Measurements from ENCODE around the gene GIGYF2. TPM values are rescaled to one million over a fixed set of nuclear protein-coding genes. Genes with fewer than 3 reads are reported as not detected.

GIGYF2 gene
- polyA plus RNA-seq, 3 donors: 14.6 to 23.6 (median 17.0) TPM

DNA sequence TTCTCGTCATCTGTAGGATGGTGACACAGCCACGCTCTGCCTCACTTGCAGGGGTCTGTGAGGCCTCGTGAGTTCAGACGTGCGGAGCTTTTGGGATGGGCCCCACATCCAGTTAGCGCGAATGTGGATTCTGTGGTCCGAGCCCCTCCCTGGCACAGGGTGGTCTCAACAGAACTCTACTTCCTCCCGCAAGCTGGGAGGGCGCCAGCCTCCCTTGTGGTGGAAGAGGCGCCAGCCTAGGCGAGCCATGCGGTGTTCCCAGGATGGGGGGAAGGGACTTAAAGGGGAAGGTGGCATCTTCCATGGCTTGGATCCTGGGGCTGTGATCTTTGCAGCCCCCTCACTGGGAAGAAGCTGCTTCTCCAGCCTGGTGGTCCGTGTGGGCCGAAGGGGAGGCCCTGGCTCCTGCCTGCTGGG lies 174.3 kb downstream of the GIGYF2 start:
- WGBS, 3 donors: 62 to 89% (median 66%) methylated on average over 14 to 15 of the region's 15 CpGs
- H3K27ac ChIP-seq (ENCODE audit: low read depth, low read length): no peak overlapping the region

DNA sequence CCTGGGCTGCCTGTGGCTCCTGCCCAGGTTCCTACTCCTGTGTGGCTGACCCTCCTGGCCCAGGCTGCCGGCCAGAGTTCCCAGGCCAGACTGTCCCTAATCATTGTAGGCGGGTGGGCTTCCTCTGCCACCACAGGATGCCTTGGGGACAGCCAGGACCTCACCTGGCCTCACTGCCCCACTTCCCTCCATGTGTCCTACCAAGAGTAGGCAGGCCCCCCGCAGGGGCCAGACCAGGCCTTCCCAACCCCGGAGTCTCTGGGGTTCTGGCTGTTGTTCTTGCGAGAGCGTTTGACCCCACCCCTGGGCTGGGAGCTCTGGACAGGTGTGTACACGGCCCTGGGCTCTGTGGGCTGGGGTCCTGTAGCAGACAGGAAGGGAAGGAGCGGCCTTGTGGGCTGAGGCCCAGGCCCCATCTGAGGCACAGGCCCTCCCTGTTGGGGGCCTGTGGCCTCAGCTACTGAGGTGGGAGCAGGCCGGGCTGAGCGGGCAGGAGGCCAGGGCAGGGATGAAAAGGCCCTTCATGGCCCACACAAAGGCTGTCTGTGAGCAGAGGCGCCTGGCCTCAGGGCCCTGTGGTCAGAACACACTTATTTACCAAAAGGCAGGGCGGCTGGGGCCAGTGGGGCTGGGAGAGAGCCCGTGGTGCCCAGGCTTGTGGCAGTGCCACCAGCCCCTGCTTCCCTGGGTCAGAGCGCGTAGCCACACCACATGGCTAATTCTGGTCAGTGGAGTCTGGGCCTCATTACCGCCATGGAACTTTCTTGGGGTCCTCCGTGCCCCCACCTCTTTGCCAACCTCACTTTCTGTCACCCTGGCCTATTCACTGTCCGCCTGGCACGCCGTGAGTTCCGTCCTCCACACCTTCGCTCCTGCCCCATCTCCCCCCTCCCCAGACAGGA lies 175.0 kb downstream of the GIGYF2 start:
- 85 to 91% (median 85%) methylated on average over 22 of the region's 22 CpGs for WGBS, 3 donors
- no peak overlapping the region for H3K27ac ChIP-seq (ENCODE audit: low read depth, low read length)

- WGBS, 3 donors: 89 to 93% (median 91%) methylated on average over 9 of the region's 9 CpGs
- H3K27ac ChIP-seq (ENCODE audit: low read depth, low read length): no peak overlapping the region
Observed at GRCh38 chr2:232872826-232873225, 175.7 kb downstream of the GIGYF2 start.

DNA sequence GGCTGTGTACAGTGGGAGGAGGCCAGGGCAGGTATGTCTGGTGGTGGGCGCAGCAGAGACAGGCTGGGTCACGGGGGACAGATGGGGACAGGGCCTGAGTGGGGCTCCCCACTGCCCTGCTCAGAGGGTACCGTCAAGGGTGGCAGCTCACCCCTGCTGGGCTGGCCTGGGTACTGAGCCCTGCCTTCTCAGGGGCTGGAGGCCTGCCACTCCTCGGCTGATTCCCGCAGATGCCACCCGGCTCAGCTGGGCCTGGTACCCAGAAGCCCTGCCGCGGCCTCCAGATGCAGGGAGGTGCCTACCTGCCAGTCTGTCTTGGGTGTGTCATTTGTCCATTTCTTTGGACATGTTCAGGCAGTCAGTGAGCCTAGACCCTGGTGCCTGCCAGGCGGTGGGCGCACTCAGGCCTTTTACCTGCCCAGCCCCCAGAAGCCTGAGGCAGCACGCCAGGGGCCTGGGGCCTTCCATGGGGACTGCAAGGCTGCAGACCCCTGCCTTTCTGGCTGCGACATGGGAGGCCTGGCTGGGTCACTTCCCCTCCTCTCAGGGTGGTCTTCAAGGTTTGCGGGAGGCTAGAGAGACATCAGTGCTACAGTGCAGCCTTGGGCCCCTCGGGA lies 176.3 kb downstream of the GIGYF2 start:
- no peak overlapping the region for H3K27ac ChIP-seq (ENCODE audit: low read depth, low read length)
- 94 to 97% (median 95%) methylated on average over 11 to 14 of the region's 14 CpGs for WGBS, 3 donors

- no peak overlapping the region for H3K27ac ChIP-seq (ENCODE audit: low read depth, low read length)
- WGBS, 3 donors: 70 to 84% (median 80%) methylated on average over 6 of the region's 6 CpGs
Observed at GRCh38 chr2:232873909-232874641, 176.9 kb downstream of the GIGYF2 start.

- no peak overlapping the region for H3K27ac ChIP-seq (ENCODE audit: low read depth, low read length)
- 93 to 96% (median 94%) methylated on average over 16 of the region's 16 CpGs for WGBS, 3 donors
Observed at GRCh38 chr2:232874677-232875223, 177.6 kb downstream of the GIGYF2 start.

- WGBS, 3 donors: 21 to 26% (median 24%) methylated on average over 30 to 37 of the region's 37 CpGs
- H3K27ac ChIP-seq (ENCODE audit: low read depth, low read length): no peak overlapping the region
Observed at GRCh38 chr2:232875256-232876121, 178.4 kb downstream of the GIGYF2 start.

DNA sequence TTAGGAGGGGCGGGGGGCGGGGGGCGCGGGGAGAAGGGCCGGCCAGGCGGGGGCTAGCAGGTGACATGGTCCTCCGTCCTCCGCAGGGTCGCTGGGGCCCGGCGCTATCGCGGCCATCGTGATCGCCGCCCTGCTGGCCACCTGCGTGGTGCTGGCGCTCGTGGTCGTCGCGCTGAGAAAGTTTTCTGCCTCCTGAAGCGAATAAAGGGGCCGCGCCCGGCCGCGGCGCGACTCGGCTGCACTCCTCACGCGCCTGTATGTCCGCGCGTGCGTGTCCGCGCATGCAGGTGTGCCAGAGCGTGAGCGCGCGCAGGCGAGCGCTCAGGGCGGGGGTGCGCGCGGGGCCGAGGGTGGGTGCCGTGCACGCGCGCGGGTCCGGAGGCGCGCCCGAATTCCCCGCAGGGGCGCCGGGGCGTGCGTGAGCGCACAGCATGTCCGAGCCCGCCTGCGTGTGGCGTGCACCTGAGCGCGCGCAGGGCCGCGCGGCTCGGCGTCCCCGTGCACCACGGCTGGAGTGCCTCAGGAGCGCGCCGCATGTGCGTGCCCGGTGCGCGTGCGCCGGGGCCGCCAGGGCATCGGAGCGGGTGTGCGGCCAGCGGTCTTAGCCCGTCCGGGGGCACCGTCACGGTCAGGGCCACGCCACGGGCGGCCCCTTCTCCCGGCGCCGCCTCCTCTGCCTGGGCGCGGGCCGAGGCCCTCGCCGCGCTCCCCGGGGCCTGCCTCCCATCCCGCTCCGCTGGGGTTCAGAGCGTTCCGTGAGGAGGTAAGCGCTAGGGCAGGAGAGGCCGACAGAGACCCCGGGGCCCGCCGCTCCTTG lies 179.2 kb downstream of the GIGYF2 start:
- WGBS, 3 donors: 0 to 2% (median 1%) methylated on average over 84 to 118 of the region's 119 CpGs
- H3K27ac ChIP-seq (ENCODE audit: low read depth, low read length): no peak overlapping the region

GRCh38 chr2:232876978-232877441 lies 179.9 kb downstream of the GIGYF2 start:
- 23 to 40% (median 23%) methylated on average over 17 to 21 of the region's 21 CpGs for WGBS, 3 donors
- no peak overlapping the region for H3K27ac ChIP-seq (ENCODE audit: low read depth, low read length)

- WGBS, 3 donors: 93 to 97% (median 97%) methylated on average over 13 of the region's 13 CpGs
- H3K27ac ChIP-seq (ENCODE audit: low read depth, low read length): no peak overlapping the region
Observed at GRCh38 chr2:232877940-232878511, 180.9 kb downstream of the GIGYF2 start.

DNA sequence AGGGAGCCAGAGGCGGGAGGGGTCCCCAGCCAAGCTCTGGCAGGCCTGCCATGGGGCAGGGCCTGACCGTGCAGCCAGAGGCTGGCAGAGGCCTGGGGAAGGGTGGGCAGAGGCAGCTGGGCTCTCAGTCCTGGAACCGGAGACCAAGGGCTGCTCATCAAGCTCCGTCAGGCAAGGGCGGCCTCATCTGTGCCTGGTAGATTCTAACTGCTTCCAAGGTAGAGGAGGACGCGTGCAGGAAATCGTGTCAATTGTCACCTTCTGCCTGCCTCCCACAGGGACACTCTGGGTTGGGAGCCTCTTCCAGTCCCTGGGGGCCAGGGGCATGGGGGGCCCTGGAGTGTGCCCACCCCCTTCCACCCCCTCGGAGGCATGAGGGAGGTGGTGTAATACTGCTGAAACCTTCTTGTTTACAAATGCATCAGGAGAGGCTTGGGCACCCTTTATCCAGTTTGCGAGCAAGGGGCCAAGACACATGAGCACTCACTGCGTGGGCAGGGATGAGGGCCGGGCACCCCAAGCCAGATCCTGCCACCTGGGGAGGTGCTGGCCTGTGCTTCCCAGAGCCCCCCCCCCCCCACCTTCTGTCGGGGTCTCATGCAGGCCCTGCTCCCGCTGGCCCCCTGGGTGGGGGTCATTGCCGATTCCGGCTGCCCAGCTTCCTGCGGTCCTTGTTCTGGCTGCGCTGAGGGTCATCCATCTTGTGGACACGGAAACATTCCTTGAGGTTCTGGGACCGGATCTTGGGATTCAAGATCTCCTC lies 181.9 kb downstream of the GIGYF2 start:
- WGBS, 3 donors: 87 to 89% (median 87%) methylated on average over 20 of the region's 20 CpGs
- H3K27ac ChIP-seq (ENCODE audit: low read depth, low read length): no peak overlapping the region

DNA sequence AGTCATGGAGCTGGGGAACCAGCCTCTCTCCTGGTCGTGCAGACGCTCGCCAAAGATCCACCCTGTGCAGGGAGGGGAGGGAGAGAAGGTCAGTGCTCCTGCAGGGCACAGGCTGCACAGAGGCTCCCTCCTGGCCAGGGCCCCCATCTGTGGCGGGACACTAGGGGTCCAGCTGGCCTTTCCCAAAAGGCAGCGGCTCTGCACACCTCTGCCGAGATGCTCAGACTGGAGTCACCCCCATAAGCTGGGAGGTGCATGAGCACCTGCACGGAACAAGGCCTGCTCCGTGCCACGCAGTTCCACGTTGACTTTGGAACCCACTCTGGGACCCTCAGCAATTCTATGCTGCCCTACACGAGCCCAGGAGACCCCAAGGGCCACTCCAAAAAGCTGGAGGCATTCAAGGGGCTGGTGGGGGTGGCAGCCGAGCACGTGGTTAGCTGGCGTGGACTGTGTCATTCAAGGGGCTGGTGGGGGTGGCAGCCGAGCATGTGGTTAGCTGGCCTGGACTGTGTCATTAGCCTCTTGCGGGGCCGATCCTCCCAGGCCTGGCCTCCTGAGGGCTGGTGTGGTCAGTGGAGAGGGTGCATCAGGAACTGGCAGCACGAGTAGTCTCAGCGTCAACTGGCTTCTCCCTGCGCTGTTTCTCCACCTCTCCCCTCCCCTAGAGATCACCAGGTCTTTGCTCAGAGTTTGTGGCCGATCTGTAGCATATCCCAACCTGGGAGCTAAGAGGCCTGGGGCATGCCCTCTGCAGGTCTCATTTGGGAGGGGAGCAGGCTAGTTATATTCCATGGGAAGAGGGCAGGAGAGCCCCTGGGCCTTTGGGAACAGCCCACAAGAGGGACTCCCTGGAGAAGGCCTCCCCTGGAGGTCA lies 182.7 kb downstream of the GIGYF2 start:
- WGBS, 3 donors: 88 to 91% (median 88%) methylated on average over 19 to 21 of the region's 21 CpGs
- H3K27ac ChIP-seq (ENCODE audit: low read depth, low read length): no peak overlapping the region

DNA sequence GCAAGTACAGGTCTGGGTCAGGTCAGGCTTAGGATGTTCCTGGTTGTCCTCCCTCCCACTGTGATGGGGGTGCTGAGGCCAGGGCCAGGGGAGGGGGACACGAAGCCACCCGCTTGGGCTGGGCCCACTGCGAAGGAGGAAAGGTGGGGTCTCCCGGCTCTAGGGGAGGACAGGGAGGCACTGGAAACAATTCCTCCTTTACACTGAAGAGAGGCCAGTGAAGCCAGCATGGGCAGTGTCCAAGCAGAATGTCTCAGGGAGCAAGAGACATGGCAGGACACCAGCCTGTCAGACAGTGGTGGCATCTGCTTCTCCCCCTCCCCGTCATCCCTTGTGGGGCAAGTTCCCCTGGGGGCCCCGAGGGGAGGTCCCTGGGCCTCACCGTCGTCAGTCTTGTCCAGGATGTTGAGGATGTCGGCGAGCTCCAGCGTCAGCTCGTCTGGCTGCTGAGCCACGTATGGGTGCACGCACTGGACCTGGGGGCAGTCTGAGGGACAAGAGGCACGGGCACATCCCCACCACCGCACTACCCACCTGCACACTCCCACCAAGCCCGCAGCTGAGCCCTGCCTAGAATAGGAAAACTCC lies 183.7 kb downstream of the GIGYF2 start:
- no peak overlapping the region for H3K27ac ChIP-seq (ENCODE audit: low read depth, low read length)
- 77 to 85% (median 79%) methylated on average over 17 of the region's 17 CpGs for WGBS, 3 donors

DNA sequence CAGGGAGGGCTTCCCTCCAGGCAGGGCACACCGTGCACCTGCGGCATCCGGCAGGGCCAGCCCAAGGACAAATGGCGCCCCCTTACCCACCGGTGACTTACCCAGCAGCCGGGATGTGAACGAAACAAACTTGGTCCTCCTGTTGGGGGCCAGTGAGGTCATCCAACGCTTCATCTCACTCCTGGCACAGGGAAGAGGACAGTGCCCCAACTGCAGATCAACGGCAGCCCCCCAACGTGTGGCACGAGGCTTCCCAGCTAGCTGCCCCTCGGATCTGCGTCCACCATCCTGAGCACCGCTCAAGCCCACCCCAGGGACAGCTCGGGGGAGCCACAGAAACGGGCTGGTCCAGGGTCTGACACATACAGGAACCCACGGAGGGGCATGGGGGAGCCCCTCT lies 185.0 kb downstream of the GIGYF2 start:
- no peak overlapping the region for H3K27ac ChIP-seq (ENCODE audit: low read depth, low read length)
- 93 to 94% (median 93%) methylated on average over 17 of the region's 17 CpGs for WGBS, 3 donors
